ENCODE measurements around the gene PHLDB1.

PHLDB1 gene

GRCh38 chr11:118623269-118623655, 15.8 kb downstream of the PHLDB1 start:
- no peak for DNase-seq

GRCh38 chr11:118625036-118625690, 17.7 kb downstream of the PHLDB1 start:
- no peak for DNase-seq

GRCh38 chr11:118625976-118626375, 18.6 kb downstream of the PHLDB1 start:
- DNase-seq, result no peak

GRCh38 chr11:118627566-118627965, 20.2 kb downstream of the PHLDB1 start:
- no peak for DNase-seq

GRCh38 chr11:118628031-118628430, 20.6 kb downstream of the PHLDB1 start:
- no peak for DNase-seq

GRCh38 chr11:118628432-118628831, 21.0 kb downstream of the PHLDB1 start:
- no peak for DNase-seq

GRCh38 chr11:118628861-118629549, 21.6 kb downstream of the PHLDB1 start:
- no peak for DNase-seq

GRCh38 chr11:118629761-118630661, 22.6 kb downstream of the PHLDB1 start:
- DNase-seq, result no peak

- no peak for DNase-seq
Observed at GRCh38 chr11:118631142-118631909, 23.9 kb downstream of the PHLDB1 start.

GRCh38 chr11:118632577-118633318, 25.3 kb downstream of the PHLDB1 start:
- no peak for DNase-seq

GRCh38 chr11:118633319-118633690, 25.9 kb downstream of the PHLDB1 start:
- DNase-seq, result no peak

GRCh38 chr11:118633979-118634378, 26.6 kb downstream of the PHLDB1 start:
- no peak for DNase-seq

- DNase-seq, result no peak
Observed at GRCh38 chr11:118634431-118635236, 27.2 kb downstream of the PHLDB1 start.

GRCh38 chr11:118635237-118635591, 27.8 kb downstream of the PHLDB1 start:
- DNase-seq, result no peak

GRCh38 chr11:118635642-118636041, 28.2 kb downstream of the PHLDB1 start:
- no peak for DNase-seq

GRCh38 chr11:118636569-118637290, 29.3 kb downstream of the PHLDB1 start:
- DNase-seq, result no peak

- no peak for DNase-seq
Observed at GRCh38 chr11:118638726-118639125, 31.3 kb downstream of the PHLDB1 start.

- DNase-seq, result no peak
Observed at GRCh38 chr11:118639899-118640298, 32.5 kb downstream of the PHLDB1 start.

GRCh38 chr11:118640332-118641154, 33.1 kb downstream of the PHLDB1 start:
- no peak for DNase-seq
